OCI-LY1 (cell line): ENCODE results near the gene TACR1.

ENCODE experiments used
- CTCF ChIP-seq: fragments of 200-600 bp; sonication (generic), shearing (Covaris generic); IDR thresholded peaks from 2 replicates; pipeline ENCODE4 v1.5.1; 2017; ENCODE audit warnings: mild to moderate bottlenecking, antibody characterized with exemption, low read length, moderate library complexity, mixed read lengths
- EZH2 ChIP-seq: fragments of 200-600 bp; sonication (generic), shearing (Covaris generic); IDR thresholded peaks from 2 replicates; pipeline ENCODE4 v1.8.0; 2017; ENCODE audit warnings: borderline replicate concordance, mixed run types, mild to moderate bottlenecking, antibody characterized with exemption, low read length, moderate library complexity, mixed read lengths

GRCh38 chr2:75108937-75109482, 90.3 kb downstream of the TACR1 start:
- TF ChIP-seq CTCF (no peak), EZH2 (no peak)
